H9 (cell line): ENCODE data around the gene TJP3. TPM values are rescaled to one million over a fixed set of nuclear protein-coding genes. Genes with fewer than 3 reads are reported as not detected.

Experiments
- DNase-seq: peaks from one replicate; pipeline ENCODE4 v3.0.0-alpha.2; 2017
- H2AFZ ChIP-seq: one replicate; pipeline ENCODE4 v1.6.1; 2013; ENCODE audit warnings: mild to moderate bottlenecking, low read length, control low read depth, moderate library complexity
- H2AK5ac ChIP-seq: 2 replicates; pipeline ENCODE4 v1.6.1; 2013; ENCODE audit warnings: low read length, control low read depth, mixed read lengths; ENCODE audit not compliant: insufficient read length
- H2BK120ac ChIP-seq: one replicate; pipeline ENCODE4 v1.6.1; 2013; ENCODE audit warnings: low read depth, mild to moderate bottlenecking, low read length, control low read depth, inconsistent platforms; ENCODE audit not compliant: poor library complexity, severe bottlenecking
- H2BK12ac ChIP-seq: 2 replicates; pipeline ENCODE4 v1.6.1; 2013; ENCODE audit warnings: low read length, control low read depth, mixed read lengths, low read depth; ENCODE audit not compliant: insufficient read length
- H2BK15ac ChIP-seq: 2 replicates; pipeline ENCODE4 v1.6.1; 2013; ENCODE audit warnings: low read depth, low read length, control low read depth
- H2BK20ac ChIP-seq: one replicate; pipeline ENCODE4 v1.6.1; 2013; ENCODE audit warnings: low read depth, mild to moderate bottlenecking, low read length, control low read depth, inconsistent platforms; ENCODE audit not compliant: poor library complexity, severe bottlenecking
- H2BK5ac ChIP-seq: 2 replicates; pipeline ENCODE4 v1.6.1; 2013; ENCODE audit warnings: low read length, control low read depth, mixed read lengths; ENCODE audit not compliant: insufficient read length
- H3K14ac ChIP-seq: 2 replicates; pipeline ENCODE4 v1.6.1; 2013; ENCODE audit warnings: low read length, control low read depth; ENCODE audit not compliant: insufficient read depth
- H3K18ac ChIP-seq: 2 replicates; pipeline ENCODE4 v1.6.1; 2013; ENCODE audit warnings: low read depth, mild to moderate bottlenecking, mixed read lengths, low read length, control low read depth; ENCODE audit not compliant: insufficient read length
- H3K23ac ChIP-seq: 2 replicates; pipeline ENCODE4 v1.6.1; 2013; ENCODE audit warnings: low read length, control low read depth, mixed read lengths, low read depth; ENCODE audit not compliant: insufficient read length
- H3K23me2 ChIP-seq: 2 replicates; pipeline ENCODE4 v1.6.1; 2013; ENCODE audit warnings: low read depth, mild to moderate bottlenecking, mixed read lengths, low read length, control low read depth; ENCODE audit not compliant: insufficient read length, poor library complexity, severe bottlenecking
- H3K27ac ChIP-seq: 2 replicates; pipeline ENCODE4 v1.5.1; 2013; ENCODE audit warnings: low read length, control low read depth, mixed read lengths, low read depth; ENCODE audit not compliant: insufficient read length
- H3K27me3 ChIP-seq: 2 replicates; pipeline ENCODE4 v1.6.1; 2013; ENCODE audit warnings: low read length, control low read depth, inconsistent platforms; ENCODE audit not compliant: insufficient read depth
- H3K4ac ChIP-seq: 2 replicates; pipeline ENCODE4 v1.6.1; 2013; ENCODE audit warnings: low read depth, mild to moderate bottlenecking, control low read depth, inconsistent platforms, low read length, moderate library complexity
- H3K4me1 ChIP-seq: 2 replicates; pipeline ENCODE4 v1.6.1; 2013; ENCODE audit warnings: low read length, control low read depth, inconsistent platforms; ENCODE audit not compliant: insufficient read depth
- H3K4me2 ChIP-seq: 2 replicates; pipeline ENCODE4 v1.6.1; 2013; ENCODE audit warnings: low read length, control low read depth, mixed read lengths; ENCODE audit not compliant: insufficient read length, insufficient read depth
- H3K56ac ChIP-seq: 2 replicates; pipeline ENCODE4 v1.6.1; 2013; ENCODE audit warnings: low read depth, mild to moderate bottlenecking, mixed read lengths, low read length, control low read depth; ENCODE audit not compliant: insufficient read length
- H3K79me1 ChIP-seq: 2 replicates; pipeline ENCODE4 v1.6.1; 2013; ENCODE audit warnings: low read depth, mild to moderate bottlenecking, moderate library complexity, low read length, control low read depth, inconsistent platforms; ENCODE audit not compliant: insufficient read depth, poor library complexity, severe bottlenecking
- H3K79me2 ChIP-seq: 2 replicates; pipeline ENCODE4 v1.6.1; 2013; ENCODE audit warnings: low read length, control low read depth, inconsistent platforms; ENCODE audit not compliant: insufficient read depth
- H3K9ac ChIP-seq: 2 replicates; pipeline ENCODE4 v1.6.1; 2013; ENCODE audit warnings: low read length, control low read depth, mixed read lengths; ENCODE audit not compliant: insufficient read length; ENCODE audit errors: extremely low read depth
- H3K9me3 ChIP-seq: one replicate; pipeline ENCODE4 v1.6.1; 2013; ENCODE audit warnings: low read depth, low read length, inconsistent platforms; ENCODE audit not compliant: control insufficient read depth
- H3T11ph ChIP-seq: one replicate; pipeline ENCODE4 v1.6.1; 2013; ENCODE audit warnings: mild to moderate bottlenecking, low read length, control low read depth, inconsistent platforms
- H4K20me1 ChIP-seq: one replicate; pipeline ENCODE4 v1.6.1; 2013; ENCODE audit not compliant: control insufficient read depth, insufficient read length, insufficient read depth
- H4K5ac ChIP-seq: 2 replicates; pipeline ENCODE4 v1.6.1; 2013; ENCODE audit warnings: low read depth, mild to moderate bottlenecking, mixed read lengths, low read length, control low read depth; ENCODE audit not compliant: insufficient read length
- H4K8ac ChIP-seq: replicated peaks from 2 replicates; pipeline ENCODE4 v1.6.1; 2013; ENCODE audit warnings: low read length, control low read depth, mixed read lengths, low read depth; ENCODE audit not compliant: insufficient read length
- H4K91ac ChIP-seq: 2 replicates; pipeline ENCODE4 v1.6.1; 2013; ENCODE audit warnings: low read depth, mild to moderate bottlenecking, moderate library complexity, mixed read lengths, low read length, control low read depth; ENCODE audit not compliant: insufficient read length
- H3K27ac Mint-ChIP-seq, 3 experiments: 2 replicates in 2 of 3; 3 replicates in 1 of 3; pipeline ENCODE4 v1.8.0; 2020 to 2021; ENCODE audit warnings: mixed read lengths in 3 of 3, mild to moderate bottlenecking in 1 of 3, moderate library complexity in 1 of 3
- H3K27me3 Mint-ChIP-seq: 2 replicates; pipeline ENCODE4 v1.8.0; 2021; ENCODE audit warnings: low read depth, mild to moderate bottlenecking, moderate library complexity, mixed read lengths
- H3K36me3 Mint-ChIP-seq, 3 experiments: 2 replicates in 2 of 3; 3 replicates in 1 of 3; pipeline ENCODE4 v1.8.0; 2020 to 2021; ENCODE audit warnings: low read depth in 3 of 3, mixed read lengths in 3 of 3; ENCODE audit not compliant: insufficient read depth in 1 of 3
- H3K4me1 Mint-ChIP-seq, 2 experiments: 2 replicates each; pipeline ENCODE4 v1.8.0; 2020; ENCODE audit warnings: mixed read lengths in 2 of 2
- H3K4me3 Mint-ChIP-seq, 2 experiments: 2 replicates in 1 of 2; 3 replicates in 1 of 2; pipeline ENCODE4 v1.8.0; 2020 to 2021; ENCODE audit warnings: mild to moderate bottlenecking in 2 of 2, mixed read lengths in 2 of 2, moderate library complexity in 1 of 2
- H3K9me3 Mint-ChIP-seq, 2 experiments: 2 replicates in 1 of 2; 3 replicates in 1 of 2; pipeline ENCODE4 v1.8.0; 2020; ENCODE audit warnings: mild to moderate bottlenecking in 2 of 2, mixed read lengths in 2 of 2, moderate library complexity in 1 of 2
- CTCF ChIP-seq: fragments of 200-600 bp; sonication (generic); conservative IDR thresholded peaks from 3 replicates; pipeline ENCODE4 v1.8.0; 2021; ENCODE audit warnings: antibody characterized with exemption, mild to moderate bottlenecking
- WGBS: extraction: QIAGEN DNeasy Blood & Tissue Kit; methylation state at CpG from one replicate; pipeline ENCODE4 v1.1.7; 2013; ENCODE audit warnings: missing lambda C conversion rate, low lambda C conversion rate, mixed read lengths; ENCODE audit not compliant: insufficient read length; ENCODE audit errors: extremely low coverage; 5-methylcytosine and 5-hydroxymethylcytosine counted together
- total RNA-seq: library from RNA; stranded (reverse); gene quantifications from 2 replicates; pipeline ENCODE4 v1.2.1, GENCODE V29; 2021

Gene TJP3
- total RNA-seq, 1 experiment from 2014 or later: 27.3 TPM

- no peaks in the 10 kb centered on the region for H4K20me1 ChIP-seq
- Mint-ChIP-seq H3K4me3 (no peak overlapping the region), H3K27me3 (peaks cover under 1% of the 10 kb centered on the region; the same call in 1 of the 2 replicates), H3K9me3 (peaks cover under 1 to 2% of the 10 kb centered on the region in 2 experiments; a peak in 4 of 5 replicates), H3K27ac (no peak overlapping the region), H3K36me3 (peaks cover 0 to 1% (median under 1%) of the 10 kb centered on the region in 3 experiments; a peak in 4 of 7 replicates), H3K4me1 (peaks cover 7 to 17% of the 10 kb centered on the region in 2 experiments)
- no peak overlapping the region for H4K8ac ChIP-seq
- no peak overlapping the region for H2AFZ ChIP-seq
- no peak overlapping the region for H3K56ac ChIP-seq
- no peak overlapping the region for H3K4me2 ChIP-seq
- no CpG with 5 or more reads among the region's 5 CpGs for WGBS
- H3K9ac ChIP-seq: no peak overlapping the region
- no peak overlapping the region for H2BK20ac ChIP-seq
- no peak overlapping the region for H4K91ac ChIP-seq
- H2BK120ac ChIP-seq: no peak overlapping the region
- H3K4ac ChIP-seq: no peak overlapping the region
- no peak for DNase-seq
- peaks cover under 1% of the 10 kb centered on the region for H3K9me3 ChIP-seq
- no peak for TF ChIP-seq CTCF
- no peaks in the 10 kb centered on the region for H3K4me1 ChIP-seq
- H3K79me2 ChIP-seq: no peaks in the 10 kb centered on the region
- H4K5ac ChIP-seq: no peak overlapping the region
- H2BK15ac ChIP-seq: no peak overlapping the region
- H3K27me3 ChIP-seq: no peaks in the 10 kb centered on the region
- H2BK12ac ChIP-seq: no peak overlapping the region
- H3K79me1 ChIP-seq: no peaks in the 10 kb centered on the region
- no peak overlapping the region for H3T11ph ChIP-seq
- no peak overlapping the region for H3K18ac ChIP-seq
- no peaks in the 10 kb centered on the region for H3K23me2 ChIP-seq
- no peak overlapping the region for H3K27ac ChIP-seq
- H2BK5ac ChIP-seq: no peak overlapping the region
- H3K23ac ChIP-seq: no peak overlapping the region
- H3K14ac ChIP-seq: peak overlapping the region; percentile 4; the same call in 1 of the 2 replicates
- H2AK5ac ChIP-seq: no peak overlapping the region
Observed at GRCh38 chr19:3775831-3776230, 67.6 kb downstream of the TJP3 start.
